Mesothelial cell of epicardium (in vitro differentiated cells): ENCODE measurements around the gene SLC25A45. TPM values are rescaled to one million over a fixed set of nuclear protein-coding genes. Genes with fewer than 3 reads are reported as not detected.

Experiments
- DNase-seq, 2 experiments: peaks; one replicate each; pipeline ENCODE4 v3.0.0; 2021; ENCODE audit warnings: low spot score in 2 of 2; ENCODE audit not compliant: unreplicated experiment in 2 of 2
- H3K27ac Mint-ChIP-seq: 2 replicates; pipeline ENCODE4 v1.8.0; 2021; ENCODE audit warnings: mixed read lengths
- H3K27me3 Mint-ChIP-seq: 2 replicates; pipeline ENCODE4 v1.8.0; 2021; ENCODE audit warnings: low read depth, mixed read lengths
- H3K36me3 Mint-ChIP-seq: 2 replicates; pipeline ENCODE4 v1.8.0; 2021; ENCODE audit warnings: mixed read lengths
- H3K4me1 Mint-ChIP-seq: 2 replicates; pipeline ENCODE4 v1.8.0; 2021; ENCODE audit warnings: mixed read lengths
- H3K4me3 Mint-ChIP-seq: 2 replicates; pipeline ENCODE4 v1.8.0; 2021; ENCODE audit warnings: mild to moderate bottlenecking, moderate library complexity, mixed read lengths
- H3K9me3 Mint-ChIP-seq: 2 replicates; pipeline ENCODE4 v1.8.0; 2021; ENCODE audit warnings: mixed read lengths
- total RNA-seq: library from RNA; stranded (reverse); gene quantifications from 3 replicates; pipeline ENCODE4 v1.2.1, GENCODE V29; 2021
- TF ChIP-seq, protein P1 (sequence below): fragments of 200-600 bp; sonication (generic); IDR thresholded peaks from one replicate; pipeline ENCODE4 v1.5.0; 2021; ENCODE audit warnings: antibody characterized with exemption; ENCODE audit not compliant: unreplicated experiment

SLC25A45 gene
- total RNA-seq, 1 donor from 2014 or later, result 4.7 TPM

DNA sequence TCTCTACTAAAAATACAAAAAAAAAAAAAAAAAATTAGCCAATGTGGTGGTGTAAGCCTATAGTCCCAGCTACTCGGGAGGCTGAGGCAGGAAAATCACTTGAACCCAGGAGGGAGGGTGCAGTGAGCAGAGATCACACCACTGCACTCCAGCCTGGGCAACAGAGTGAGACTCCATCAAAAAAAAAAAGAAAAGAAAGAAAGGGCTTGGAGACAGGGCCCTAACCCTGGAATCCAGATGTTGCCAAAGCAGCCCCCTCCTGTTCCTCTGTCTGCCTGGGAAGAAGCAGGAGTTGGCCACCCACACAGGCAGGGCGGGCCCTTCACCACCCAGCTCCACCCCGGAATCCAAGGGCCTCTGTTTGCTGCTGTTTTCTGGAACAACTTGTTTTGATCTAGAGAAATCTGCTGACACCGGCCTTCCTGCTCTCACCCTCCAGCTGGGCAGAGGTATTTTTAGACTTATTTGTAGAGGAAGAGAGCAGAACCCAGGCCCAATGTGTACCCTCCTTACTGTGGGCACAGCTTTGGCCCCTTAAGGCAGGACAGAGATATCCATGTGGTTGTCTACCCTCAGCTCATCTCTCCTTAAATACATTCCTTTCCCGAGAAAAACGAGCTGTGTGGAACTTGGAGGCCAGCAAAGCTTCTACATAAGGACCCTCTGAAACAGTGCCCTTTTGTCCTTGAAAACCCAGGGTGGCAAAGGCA is 37.5 kb upstream of the SLC25A45 start:
- Mint-ChIP-seq H3K27ac (peak overlapping the region; percentile 100), H3K9me3 (no peaks in the 10 kb centered on the region), H3K36me3 (no peaks in the 10 kb centered on the region), H3K4me3 (peak overlapping the region; percentile 47), H3K4me1 (peaks cover 80% of the 10 kb centered on the region), H3K27me3 (no peaks in the 10 kb centered on the region)
- peak in 1 of 2 experiments; percentile 67 for DNase-seq
- TF ChIP-seq, protein P1, sequence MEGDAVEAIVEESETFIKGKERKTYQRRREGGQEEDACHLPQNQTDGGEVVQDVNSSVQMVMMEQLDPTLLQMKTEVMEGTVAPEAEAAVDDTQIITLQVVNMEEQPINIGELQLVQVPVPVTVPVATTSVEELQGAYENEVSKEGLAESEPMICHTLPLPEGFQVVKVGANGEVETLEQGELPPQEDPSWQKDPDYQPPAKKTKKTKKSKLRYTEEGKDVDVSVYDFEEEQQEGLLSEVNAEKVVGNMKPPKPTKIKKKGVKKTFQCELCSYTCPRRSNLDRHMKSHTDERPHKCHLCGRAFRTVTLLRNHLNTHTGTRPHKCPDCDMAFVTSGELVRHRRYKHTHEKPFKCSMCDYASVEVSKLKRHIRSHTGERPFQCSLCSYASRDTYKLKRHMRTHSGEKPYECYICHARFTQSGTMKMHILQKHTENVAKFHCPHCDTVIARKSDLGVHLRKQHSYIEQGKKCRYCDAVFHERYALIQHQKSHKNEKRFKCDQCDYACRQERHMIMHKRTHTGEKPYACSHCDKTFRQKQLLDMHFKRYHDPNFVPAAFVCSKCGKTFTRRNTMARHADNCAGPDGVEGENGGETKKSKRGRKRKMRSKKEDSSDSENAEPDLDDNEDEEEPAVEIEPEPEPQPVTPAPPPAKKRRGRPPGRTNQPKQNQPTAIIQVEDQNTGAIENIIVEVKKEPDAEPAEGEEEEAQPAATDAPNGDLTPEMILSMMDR, result no peak

DNA sequence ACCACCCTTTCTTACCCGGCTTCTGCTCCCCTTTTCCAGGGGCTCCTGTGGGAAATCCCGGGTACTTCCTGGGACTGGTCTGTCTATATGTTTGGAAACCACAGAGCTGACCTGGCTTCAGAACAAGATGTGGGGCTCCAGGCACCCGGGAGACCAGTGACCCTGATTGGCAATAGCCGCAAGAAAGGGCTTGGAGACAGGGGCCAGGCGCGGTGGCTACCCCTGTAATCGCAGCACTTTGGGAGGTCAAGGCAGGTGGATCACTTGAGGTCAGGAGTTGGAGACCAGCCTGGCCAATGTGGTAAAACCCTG is 37.0 kb upstream of the SLC25A45 start:
- TF ChIP-seq, protein P1, result no peak
- H3K36me3 Mint-ChIP-seq, result no peaks in the 10 kb centered on the region
- H3K4me1 Mint-ChIP-seq, result peaks cover 75% of the 10 kb centered on the region
- no peak for DNase-seq
- peak overlapping the region; percentile 100 for H3K27ac Mint-ChIP-seq
- peak overlapping the region; percentile 60 for H3K4me3 Mint-ChIP-seq
- H3K9me3 Mint-ChIP-seq, result no peaks in the 10 kb centered on the region
- H3K27me3 Mint-ChIP-seq, result no peaks in the 10 kb centered on the region

DNA sequence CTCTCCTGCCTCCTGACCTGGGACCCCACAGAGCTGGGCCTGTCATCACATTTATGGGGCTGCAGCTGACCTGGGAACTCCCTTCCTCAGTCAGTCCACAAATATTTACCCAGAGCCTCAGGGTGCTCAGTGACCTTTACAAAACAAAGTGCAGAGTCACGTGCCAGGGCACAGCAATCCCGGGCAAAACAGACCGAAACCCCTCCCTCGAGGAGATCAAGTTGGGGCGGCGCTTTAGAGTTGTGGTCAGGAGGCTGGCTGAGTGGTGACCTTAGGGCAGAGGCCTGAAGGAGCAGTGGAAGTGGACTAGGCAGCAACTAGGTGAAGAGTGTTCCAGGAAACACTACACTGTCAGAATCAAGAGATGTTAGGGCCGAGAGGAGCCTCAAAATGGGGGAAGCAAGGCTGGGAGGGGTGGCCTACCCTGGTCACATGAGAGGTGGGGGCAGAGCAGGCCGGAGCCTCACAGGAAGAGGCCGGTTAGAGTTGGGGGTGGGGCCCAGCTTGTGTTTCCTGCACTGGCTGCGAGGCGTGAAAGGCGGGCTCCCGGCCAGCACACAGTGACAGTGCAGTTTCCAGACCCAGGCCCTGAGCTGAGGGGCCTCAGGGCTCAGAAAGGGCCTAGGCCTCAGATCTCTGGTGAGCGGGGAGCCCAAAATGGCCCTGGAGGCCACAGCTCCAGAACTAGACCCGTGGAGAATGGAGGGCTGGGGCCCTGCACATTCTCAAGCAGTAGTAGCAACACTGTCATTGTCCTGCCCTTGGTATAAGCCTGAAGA is 36.4 kb upstream of the SLC25A45 start:
- Mint-ChIP-seq H3K9me3 (no peaks in the 10 kb centered on the region), H3K4me1 (peaks cover 71% of the 10 kb centered on the region), H3K36me3 (no peaks in the 10 kb centered on the region), H3K27ac (peak overlapping the region; percentile 100), H3K27me3 (no peaks in the 10 kb centered on the region), H3K4me3 (peak overlapping the region; percentile 60)
- DNase-seq, result peak; percentile 66 to 83
- TF ChIP-seq, protein P1, result no peak

DNA sequence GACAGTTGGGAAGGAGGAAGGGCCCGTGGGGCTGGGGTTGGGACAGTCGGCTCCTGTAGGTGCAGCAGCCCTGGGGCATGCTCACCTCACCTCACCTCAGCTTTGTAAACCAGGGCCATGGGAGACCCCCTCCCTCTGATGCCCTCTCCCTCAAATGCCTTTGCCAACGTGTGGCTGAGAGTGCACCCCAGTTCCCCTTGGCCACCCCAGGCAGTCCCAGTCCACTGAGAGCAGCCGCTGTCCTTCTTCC is 35.9 kb upstream of the SLC25A45 start:
- DNase-seq, result no peak
- Mint-ChIP-seq H3K4me3 (peak overlapping the region; percentile 60), H3K27me3 (no peaks in the 10 kb centered on the region), H3K27ac (peak overlapping the region; percentile 100), H3K36me3 (no peaks in the 10 kb centered on the region), H3K9me3 (no peaks in the 10 kb centered on the region), H3K4me1 (peaks cover 68% of the 10 kb centered on the region)
- TF ChIP-seq, protein P1, result no peak

DNA sequence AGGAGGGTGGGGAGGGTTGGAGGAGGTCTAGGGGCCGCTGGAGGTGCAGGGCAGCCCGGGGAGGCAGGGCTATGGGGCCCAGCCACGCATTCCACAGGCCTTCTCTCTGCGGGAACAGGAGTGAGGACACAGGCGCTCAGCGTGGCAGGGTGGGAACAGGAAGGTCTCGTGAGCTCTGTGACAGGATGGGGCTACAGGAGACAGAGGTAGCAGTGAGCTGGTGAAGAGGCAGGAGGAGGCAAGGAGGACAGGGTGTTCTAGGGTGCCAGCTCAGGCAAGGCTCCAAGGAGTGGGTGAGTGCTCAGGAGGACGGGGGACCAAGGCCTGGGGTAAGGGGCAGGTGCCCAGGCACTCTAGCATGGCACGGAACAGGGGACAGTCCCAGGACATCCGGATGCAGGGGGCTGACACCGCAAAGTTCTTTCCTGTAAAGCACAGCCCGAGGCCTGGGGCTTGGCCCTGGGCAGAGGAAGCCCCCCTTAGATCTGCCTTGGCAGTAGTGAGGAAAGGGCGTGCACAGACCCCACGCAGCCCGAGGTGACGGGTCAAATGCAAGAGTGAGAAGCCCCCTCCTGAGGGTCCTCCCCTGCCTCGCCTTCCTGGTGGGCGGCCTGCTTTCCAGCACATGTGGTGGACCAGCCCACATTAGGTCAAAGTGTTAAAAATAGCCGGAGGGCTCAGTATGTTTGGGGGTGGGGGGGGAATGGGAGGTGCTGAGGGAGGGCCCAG is 35.4 kb upstream of the SLC25A45 start:
- Mint-ChIP-seq H3K9me3 (no peaks in the 10 kb centered on the region), H3K4me3 (peak overlapping the region; percentile 57), H3K4me1 (peaks cover 66% of the 10 kb centered on the region), H3K27me3 (no peaks in the 10 kb centered on the region), H3K36me3 (peaks cover 2% of the 10 kb centered on the region), H3K27ac (peak overlapping the region; percentile 95)
- TF ChIP-seq, protein P1, result no peak
- DNase-seq, result no peak
